BE2C (cell line): ENCODE results near the gene PREB.
"Not testable (repeated sequence)": the region's sequence is repeated elsewhere in the genome, so short reads cannot be mapped to it uniquely, and the experiment has no call there.

ENCODE experiments used
- DNase-seq: peaks from one replicate; pipeline ENCODE4 v3.0.0-alpha.2; 2020
- H3K27me3 ChIP-seq: fragments of 250-450 bp; sonication (Bioruptor Pico); 2 replicates; pipeline ENCODE4 v1.5.1; 2020; ENCODE audit warnings: mild to moderate bottlenecking
- H3K36me3 ChIP-seq: fragments of 250-450 bp; sonication (Bioruptor Pico); 2 replicates; pipeline ENCODE4 v1.5.1; 2020; ENCODE audit warnings: mild to moderate bottlenecking
- H3K4me1 ChIP-seq: fragments of 250-450 bp; sonication (Bioruptor Pico); 2 replicates; pipeline ENCODE4 v1.5.1; 2020
- H3K4me3 ChIP-seq: 2 replicates; pipeline ENCODE4 v1.5.1; 2011; ENCODE audit warnings: low read depth, low read length
- H3K9me3 ChIP-seq: fragments of 250-450 bp; sonication (Bioruptor Pico); 2 replicates; pipeline ENCODE4 v1.5.1; 2020
- CTCF ChIP-seq: IDR thresholded peaks from 2 replicates; pipeline ENCODE4 v1.5.1; 2012; ENCODE audit warnings: mild to moderate bottlenecking, low read depth, low read length

Gene PREB

DNA sequence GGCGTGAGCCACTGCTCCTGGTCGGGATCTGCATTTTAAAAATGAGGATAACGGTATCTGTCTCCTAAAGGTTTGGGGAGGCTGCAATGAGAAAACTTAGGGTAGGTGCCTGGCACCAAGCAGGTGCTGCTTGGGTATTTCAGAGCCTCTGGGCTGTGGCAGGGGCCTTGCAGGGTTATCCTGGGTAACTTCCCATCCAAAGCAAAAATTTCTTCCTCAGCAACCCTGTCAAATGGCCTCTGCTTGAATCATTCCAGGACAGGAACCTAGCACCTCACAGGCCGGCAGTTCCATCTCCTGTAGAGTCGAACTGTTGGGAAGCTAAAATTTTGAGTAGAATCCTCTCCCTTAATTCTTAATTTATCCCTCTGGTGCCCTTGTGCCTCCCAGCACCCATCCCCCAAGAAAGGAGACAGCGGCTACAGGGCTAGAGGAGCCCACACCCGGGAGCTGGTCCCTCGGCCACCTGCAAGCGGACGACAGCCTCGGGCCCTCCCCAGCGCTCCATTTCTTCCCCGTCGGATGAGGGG, 16.4 kb downstream of the PREB start:
- peak overlapping the region; percentile 90 for H3K4me3 ChIP-seq
- no peaks in the 10 kb centered on the region for H3K27me3 ChIP-seq
- H3K36me3 ChIP-seq = no peaks in the 10 kb centered on the region
- H3K4me1 ChIP-seq = no peaks in the 10 kb centered on the region
- DNase-seq = no peak
- no peaks in the 10 kb centered on the region for H3K9me3 ChIP-seq
- TF ChIP-seq CTCF = no peak

GRCh38 chr2:27115519-27115918, 18.9 kb downstream of the PREB start:
- no peak for TF ChIP-seq CTCF

GRCh38 chr2:27111392-27112078, 22.9 kb downstream of the PREB start:
- H3K4me3 ChIP-seq, H3K4me1 ChIP-seq, H3K36me3 ChIP-seq, H3K9me3 ChIP-seq, H3K27me3 ChIP-seq, DNase-seq: not testable (repeated sequence)

More at GRCh38 chr2:27115519-27115918, 18.9 kb downstream of the PREB start:
- Histone ChIP-seq H3K27me3 (no peaks in the 10 kb centered on the region), H3K36me3 (no peaks in the 10 kb centered on the region), H3K9me3 (no peaks in the 10 kb centered on the region), H3K4me3 (no peak overlapping the region), H3K4me1 (no peaks in the 10 kb centered on the region)
- no peak for DNase-seq

- not testable (repeated sequence) for DNase-seq, H3K36me3 ChIP-seq, H3K4me1 ChIP-seq, H3K27me3 ChIP-seq, H3K9me3 ChIP-seq, H3K4me3 ChIP-seq
Observed at GRCh38 chr2:27110603-27111352, 23.7 kb downstream of the PREB start.

DNA sequence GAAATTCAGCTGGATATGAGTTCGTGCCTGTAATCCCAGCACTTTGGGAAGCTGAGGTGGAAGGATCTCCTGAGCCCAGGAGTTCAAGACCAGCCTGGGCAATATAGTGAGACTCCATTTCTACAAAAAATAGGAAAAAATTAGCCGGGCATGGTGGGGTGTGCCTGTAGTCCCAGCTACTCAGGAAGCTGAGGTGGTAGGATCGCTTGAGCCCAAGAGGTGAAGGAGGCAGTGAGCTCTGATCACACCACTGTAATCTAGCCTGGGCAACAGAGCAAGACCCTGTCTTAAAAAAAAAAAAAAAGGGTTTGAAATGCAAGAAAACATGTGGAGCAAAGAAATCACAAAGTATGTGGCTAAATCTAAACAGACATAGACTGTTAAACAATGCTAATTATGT, 25.4 kb downstream of the PREB start:
- no peaks in the 10 kb centered on the region for H3K36me3 ChIP-seq
- no peaks in the 10 kb centered on the region for H3K4me1 ChIP-seq
- DNase-seq = no peak
- no peak overlapping the region for H3K4me3 ChIP-seq
- no peak for TF ChIP-seq CTCF
- H3K9me3 ChIP-seq = no peaks in the 10 kb centered on the region
- no peaks in the 10 kb centered on the region for H3K27me3 ChIP-seq

DNA sequence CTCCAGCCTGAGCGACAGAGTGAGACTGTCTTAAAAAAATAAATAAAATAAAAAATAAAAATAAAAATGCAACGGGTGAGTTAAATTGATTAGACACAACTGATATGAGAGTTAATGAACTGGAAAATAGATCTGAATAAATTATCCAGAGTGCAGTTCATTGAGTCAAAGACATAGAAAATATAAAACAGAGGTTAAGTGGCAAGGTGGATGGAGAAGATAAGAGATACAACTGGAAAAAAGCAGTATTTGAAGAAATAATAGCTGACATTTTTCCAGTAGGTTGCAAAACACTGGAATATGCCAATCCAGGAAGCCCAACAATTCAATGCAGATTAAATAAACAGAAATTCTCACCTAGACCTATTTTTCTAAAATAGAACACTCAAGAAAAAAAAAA, 26.2 kb downstream of the PREB start:
- no peaks in the 10 kb centered on the region for H3K4me1 ChIP-seq
- TF ChIP-seq CTCF = no peak
- no peak overlapping the region for H3K4me3 ChIP-seq
- H3K27me3 ChIP-seq = no peaks in the 10 kb centered on the region
- no peaks in the 10 kb centered on the region for H3K36me3 ChIP-seq
- no peak for DNase-seq
- H3K9me3 ChIP-seq = no peaks in the 10 kb centered on the region

DNA sequence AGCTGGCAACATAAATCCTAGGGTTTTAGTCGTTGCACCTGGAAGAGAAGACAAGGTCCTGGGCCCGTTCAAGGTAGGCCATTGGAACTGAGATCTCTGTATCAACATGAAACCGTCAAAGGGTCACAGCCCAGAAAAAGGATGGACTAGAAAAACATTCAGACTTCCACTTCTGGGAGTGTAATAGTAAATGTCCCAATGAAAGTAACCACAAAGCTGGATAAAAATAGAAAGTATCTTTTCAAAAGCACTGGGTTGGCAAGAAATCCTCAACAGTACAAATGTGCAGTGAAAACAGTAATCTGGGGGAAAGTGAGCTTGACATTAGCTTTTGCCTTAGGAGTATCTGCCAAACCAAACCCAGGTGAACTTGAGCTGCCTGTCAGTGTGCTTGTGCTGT, 28.5 kb downstream of the PREB start:
- Histone ChIP-seq H3K36me3 (no peaks in the 10 kb centered on the region), H3K27me3 (no peaks in the 10 kb centered on the region), H3K4me3 (no peak overlapping the region), H3K4me1 (no peaks in the 10 kb centered on the region), H3K9me3 (no peaks in the 10 kb centered on the region)
- TF ChIP-seq CTCF = no peak
- no peak for DNase-seq
